Measurements from ENCODE around the gene STK4. TPM values are rescaled to one million over a fixed set of nuclear protein-coding genes. Genes with fewer than 3 reads are reported as not detected.

STK4 gene
- total RNA-seq, 1 experiment from 2014 or later, result 74.7 TPM

GRCh38 chr20:45088247-45088646, 121.9 kb downstream of the STK4 start:
- H3K4me3 Mint-ChIP-seq (ENCODE audit: unreplicated experiment), result no peak overlapping the region
- DNase-seq, result no peak
- Histone ChIP-seq H3K36me3 (ENCODE audit: control insufficient read depth, insufficient read depth, low read length) (no peaks in the 10 kb centered on the region), H3K27me3 (replicated peaks; ENCODE audit: control insufficient read depth, insufficient read depth, low read length) (no peaks in the 10 kb centered on the region), H3K4me1 (no peaks in the 10 kb centered on the region), H3K4me3 (ENCODE audit: low read depth, low read length) (no peak overlapping the region), H3K9me3 (no peaks in the 10 kb centered on the region)
- intact Hi-C loops (cut with micrococcal nuclease; ENCODE audit: unreplicated experiment), result no loop called here
- no peaks in the 10 kb centered on the region for H3K27me3 Mint-ChIP-seq (ENCODE audit: insufficient read depth, unreplicated experiment)
- no peak overlapping the region for H3K27ac Mint-ChIP-seq (ENCODE audit: unreplicated experiment)
- CTCF ChIA-PET, result interaction anchor here (1.0 to 2.5 kb wide), 2 partner anchors 44 to 77 kb away, joined by 3 to 8 read pairs; no protein-coding TSS in a partner anchor
- POLR2A ChIA-PET, result no interaction called here
- peaks cover 11% of the 10 kb centered on the region for H3K36me3 Mint-ChIP-seq (ENCODE audit: insufficient read depth, unreplicated experiment)
- no peaks in the 10 kb centered on the region for H3K9me3 Mint-ChIP-seq (ENCODE audit: unreplicated experiment)
- H3K4me1 Mint-ChIP-seq (ENCODE audit: low read depth, unreplicated experiment), result peaks cover 11% of the 10 kb centered on the region
- BruUV-seq (replicated peaks), result no TSS peak
- TF ChIP-seq CTCF (IDR thresholded peaks at IDR 0.05; ENCODE audit: insufficient read depth in 1 of 2, low read depth in 1 of 2, low read length in 1 of 2, severe bottlenecking in 1 of 2, unreplicated experiment in 1 of 2), result no peak

- no peaks in the 10 kb centered on the region for H3K9me3 Mint-ChIP-seq (ENCODE audit: unreplicated experiment)
- Histone ChIP-seq H3K27me3 (replicated peaks; ENCODE audit: control insufficient read depth, insufficient read depth, low read length) (no peaks in the 10 kb centered on the region), H3K9me3 (no peaks in the 10 kb centered on the region), H3K4me3 (ENCODE audit: low read depth, low read length) (no peak overlapping the region), H3K36me3 (ENCODE audit: control insufficient read depth, insufficient read depth, low read length) (no peaks in the 10 kb centered on the region), H3K4me1 (no peaks in the 10 kb centered on the region)
- BruUV-seq (replicated peaks), result no TSS peak
- intact Hi-C loops (cut with micrococcal nuclease; ENCODE audit: unreplicated experiment), result no loop called here
- H3K27me3 Mint-ChIP-seq (ENCODE audit: insufficient read depth, unreplicated experiment), result no peaks in the 10 kb centered on the region
- H3K27ac Mint-ChIP-seq (ENCODE audit: unreplicated experiment), result no peak overlapping the region
- no peak for DNase-seq
- no peak for TF ChIP-seq CTCF (IDR thresholded peaks at IDR 0.05; ENCODE audit: insufficient read depth in 1 of 2, low read depth in 1 of 2, low read length in 1 of 2, severe bottlenecking in 1 of 2, unreplicated experiment in 1 of 2)
- no peak overlapping the region for H3K4me3 Mint-ChIP-seq (ENCODE audit: unreplicated experiment)
- POLR2A ChIA-PET, result no interaction called here
- H3K4me1 Mint-ChIP-seq (ENCODE audit: low read depth, unreplicated experiment), result peaks cover 11% of the 10 kb centered on the region
- CTCF ChIA-PET, result no interaction called here
- H3K36me3 Mint-ChIP-seq (ENCODE audit: insufficient read depth, unreplicated experiment), result peaks cover 6% of the 10 kb centered on the region
These were observed 124.2 kb downstream of the STK4 start for GRCh38 chr20:45090481-45090880.

- CTCF ChIA-PET, result interaction anchor here (0.5 to 7.0 kb wide), 3 partner anchors 14 to 48 kb away, joined by 4 to 203 read pairs (median 4); no protein-coding TSS in a partner anchor
- Mint-ChIP-seq H3K27me3 (ENCODE audit: insufficient read depth, unreplicated experiment) (no peaks in the 10 kb centered on the region), H3K4me1 (ENCODE audit: low read depth, unreplicated experiment) (peaks cover 10% of the 10 kb centered on the region), H3K36me3 (ENCODE audit: insufficient read depth, unreplicated experiment) (peaks cover 5% of the 10 kb centered on the region), H3K27ac (ENCODE audit: unreplicated experiment) (no peak overlapping the region), H3K4me3 (ENCODE audit: unreplicated experiment) (no peak overlapping the region), H3K9me3 (ENCODE audit: unreplicated experiment) (no peaks in the 10 kb centered on the region)
- Histone ChIP-seq H3K9me3 (no peaks in the 10 kb centered on the region), H3K4me3 (ENCODE audit: low read depth, low read length) (no peak overlapping the region), H3K36me3 (ENCODE audit: control insufficient read depth, insufficient read depth, low read length) (no peaks in the 10 kb centered on the region), H3K4me1 (no peaks in the 10 kb centered on the region), H3K27me3 (replicated peaks; ENCODE audit: control insufficient read depth, insufficient read depth, low read length) (no peaks in the 10 kb centered on the region)
- intact Hi-C loops (cut with micrococcal nuclease; ENCODE audit: unreplicated experiment), result no loop called here
- no peak for DNase-seq
- POLR2A ChIA-PET, result no interaction called here
- TF ChIP-seq CTCF (IDR thresholded peaks at IDR 0.05; ENCODE audit: insufficient read depth in 1 of 2, low read depth in 1 of 2, low read length in 1 of 2, severe bottlenecking in 1 of 2, unreplicated experiment in 1 of 2), result no peak
- no TSS peak for BruUV-seq (replicated peaks)
These were observed 125.1 kb downstream of the STK4 start for GRCh38 chr20:45091366-45091765.
